HTR-8/SVneo (cell line): ENCODE results near the gene FBXW4.
A peak's percentile ranks its signal among the peaks of the same experiment; 100 is the strongest.
"Not testable (repeated sequence)": the region's sequence is repeated elsewhere in the genome, so short reads cannot be mapped to it uniquely, and the experiment has no call there.

Experiments
- DNase-seq: peaks from one replicate; pipeline ENCODE4 v3.0.0; 2011; ENCODE audit warnings: low spot score, mixed read lengths; ENCODE audit not compliant: insufficient read length
- FAIRE-seq: peaks from 2 replicates; lab custom pipeline; 2011; peaks lifted over from hg19 to GRCh38; lab: Jason Lieb, UNC

FBXW4 gene

DNA sequence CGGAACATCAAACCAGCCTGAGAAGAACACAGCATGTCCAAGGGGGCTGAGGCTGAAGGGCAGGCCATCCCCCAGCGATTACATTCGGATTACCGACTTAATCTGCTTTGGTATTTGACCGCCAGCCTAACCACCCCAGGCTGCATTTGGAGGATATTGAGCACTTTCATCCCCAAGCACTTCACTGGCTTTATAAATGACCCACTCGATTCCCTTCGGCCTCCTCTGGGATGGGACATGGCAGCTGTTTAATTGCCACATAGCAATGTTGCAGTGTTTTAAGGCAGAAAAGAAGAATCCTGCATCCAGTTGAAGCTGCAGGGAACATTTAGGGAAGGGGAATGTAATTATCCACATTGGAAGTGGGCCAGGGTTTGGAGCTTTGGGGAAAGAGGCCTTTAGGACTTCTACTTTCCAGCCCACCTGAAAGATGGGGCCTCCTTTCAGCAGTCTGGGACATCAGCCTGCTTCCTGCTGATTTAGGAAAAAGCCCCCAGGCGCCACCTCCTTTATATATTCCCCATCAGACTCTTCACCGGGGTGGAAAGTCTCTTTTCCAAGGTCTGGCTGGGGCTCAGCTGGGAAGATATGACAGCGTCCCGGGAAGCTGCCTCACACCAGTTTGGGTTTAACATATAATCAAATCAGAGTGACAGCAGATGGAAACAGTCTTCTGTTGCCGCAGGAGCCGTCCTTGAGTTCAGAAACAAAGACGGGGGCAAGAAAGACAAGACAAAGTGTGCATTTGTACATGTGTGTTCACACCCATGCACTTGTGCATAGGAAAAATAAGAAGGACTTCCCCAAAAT is 97.7 kb downstream of the FBXW4 start:
- FAIRE-seq (no peak), DNase-seq (no peak)

DNA sequence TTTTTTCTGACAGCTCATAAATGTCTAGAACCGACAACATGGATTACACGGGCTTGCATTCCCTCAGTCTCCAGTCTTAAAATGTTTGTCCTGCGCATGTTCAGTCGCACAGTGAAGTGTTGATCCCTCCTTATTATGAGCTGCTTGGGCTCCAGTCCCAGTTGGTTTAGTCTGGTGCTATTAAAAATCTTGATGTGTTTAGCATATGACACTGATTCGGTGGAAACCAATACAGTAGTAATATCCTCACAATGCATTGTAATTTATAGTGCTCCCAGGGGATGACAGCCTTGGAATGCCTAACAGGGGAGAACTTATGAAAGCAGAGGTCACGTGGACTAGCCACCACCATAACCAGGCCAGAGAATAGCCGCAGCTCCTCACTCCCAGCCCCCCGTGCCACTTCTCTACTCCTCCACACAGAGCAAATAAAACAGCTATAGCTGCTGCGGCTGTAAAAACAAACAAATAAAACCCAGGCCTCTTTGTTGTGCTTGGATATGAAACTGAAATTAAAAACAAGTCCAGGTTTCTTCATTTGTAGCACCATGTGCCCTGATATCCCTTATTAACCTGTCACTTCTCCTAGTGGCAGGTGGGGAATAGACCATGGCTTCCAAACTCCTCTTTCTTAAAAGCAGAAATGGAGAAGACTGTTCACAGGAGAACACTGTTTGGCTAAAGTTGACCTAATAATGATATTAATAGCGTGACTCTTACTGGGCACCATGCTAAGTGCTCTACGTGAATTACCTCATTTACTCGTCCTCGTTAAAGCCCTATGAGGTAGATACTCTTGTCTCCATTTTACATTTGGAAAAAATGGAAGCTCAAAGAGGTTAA is 99.2 kb downstream of the FBXW4 start:
- no peak for FAIRE-seq
- no peak for DNase-seq

DNA sequence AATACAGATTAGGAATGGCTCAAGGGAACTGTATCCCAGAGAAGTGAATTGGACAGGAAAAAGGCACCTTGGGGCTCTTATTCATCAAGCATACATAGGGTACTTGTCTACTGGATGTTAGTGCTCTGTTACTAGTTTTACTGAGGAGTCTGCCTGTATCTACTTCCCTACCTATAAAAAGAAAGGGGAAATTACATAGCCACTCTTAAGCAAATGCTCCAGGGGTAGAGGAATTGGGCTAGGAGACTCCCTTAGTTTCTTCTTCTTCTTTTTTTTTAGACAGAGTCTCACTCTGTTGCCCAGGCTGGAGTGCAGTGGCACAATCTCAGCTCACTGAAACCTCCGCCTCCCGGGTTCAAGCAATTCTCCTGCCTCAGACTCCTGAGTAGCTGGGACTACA is 101.6 kb downstream of the FBXW4 start:
- FAIRE-seq, DNase-seq: not testable (repeated sequence)

DNA sequence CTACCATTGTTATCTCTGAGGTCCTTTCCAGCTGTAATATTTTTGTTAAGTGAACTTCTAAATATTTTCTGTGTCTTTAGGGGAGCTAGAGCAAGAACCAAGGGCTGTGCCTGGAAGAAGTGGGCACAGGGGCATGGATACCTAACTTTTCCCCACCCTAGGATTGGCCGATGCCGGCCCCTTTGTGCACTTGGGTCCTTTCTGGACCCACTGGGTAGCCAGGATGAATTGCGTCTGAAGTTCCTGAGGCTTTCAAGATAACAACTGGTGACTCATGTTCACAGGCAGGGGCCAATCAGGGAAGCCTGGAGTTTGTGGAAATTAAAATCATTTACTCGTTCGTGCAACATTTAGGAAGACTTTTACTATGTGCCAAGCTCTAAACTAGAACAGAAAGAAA is 106.1 kb downstream of the FBXW4 start:
- FAIRE-seq (no peak), DNase-seq (no peak)

DNA sequence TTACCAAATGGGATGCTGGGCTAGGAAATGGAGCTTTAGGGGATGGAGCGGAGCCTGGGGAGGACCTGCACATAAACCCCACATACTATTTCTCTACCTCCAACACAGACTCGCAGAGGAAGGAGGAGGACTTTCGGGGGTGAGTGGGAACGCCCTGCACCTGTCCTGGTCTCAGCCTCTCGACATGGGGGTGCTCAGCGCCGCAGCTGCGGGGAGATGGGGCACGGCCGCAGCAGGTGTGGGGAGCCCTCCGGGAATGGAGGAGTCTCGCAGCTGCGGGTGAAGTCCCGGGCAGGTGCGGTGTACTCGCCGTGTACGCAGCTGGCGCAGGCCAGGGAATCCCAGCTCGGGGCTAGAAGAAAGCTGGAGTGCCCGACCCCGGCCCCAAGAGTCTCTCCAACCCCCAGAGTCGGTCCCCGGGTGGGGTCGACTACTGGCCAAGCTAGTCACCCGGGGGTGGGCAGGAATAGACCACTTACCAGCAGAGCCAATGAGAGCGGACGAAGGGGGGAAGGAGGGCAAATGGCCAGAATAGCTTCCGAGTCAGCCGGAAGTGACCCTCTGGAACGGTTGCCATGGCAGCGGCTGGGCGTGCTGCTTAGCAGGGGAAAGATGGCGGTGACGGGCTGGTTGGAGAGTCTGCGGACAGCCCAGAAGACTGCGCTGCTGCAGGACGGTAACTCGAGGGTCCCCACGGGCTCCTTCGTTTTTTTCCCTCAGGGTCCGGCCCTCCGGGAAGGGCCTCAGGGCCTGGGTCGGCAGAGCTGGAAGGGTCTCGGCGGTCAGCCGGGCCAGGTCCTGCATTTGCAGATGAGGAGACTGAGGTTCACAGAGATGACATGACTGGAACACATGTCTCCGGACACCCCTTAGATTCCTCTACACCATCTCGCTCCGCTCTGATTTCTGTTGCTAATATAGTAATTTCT is 107.0 kb downstream of the FBXW4 start, which contains the start of the genes DPCD and POLL:
DPCD (plus strand) TSS at position 597 of the 929 bp plus-strand sequence; CDS start at position 613, 16 bp downstream.
POLL (minus strand) TSS at position 533 of the 929 bp plus-strand sequence. CDS start 897 bp downstream, outside the sequence.
- peak; percentile 97 for DNase-seq
- FAIRE-seq = peak; percentile 96

DNA sequence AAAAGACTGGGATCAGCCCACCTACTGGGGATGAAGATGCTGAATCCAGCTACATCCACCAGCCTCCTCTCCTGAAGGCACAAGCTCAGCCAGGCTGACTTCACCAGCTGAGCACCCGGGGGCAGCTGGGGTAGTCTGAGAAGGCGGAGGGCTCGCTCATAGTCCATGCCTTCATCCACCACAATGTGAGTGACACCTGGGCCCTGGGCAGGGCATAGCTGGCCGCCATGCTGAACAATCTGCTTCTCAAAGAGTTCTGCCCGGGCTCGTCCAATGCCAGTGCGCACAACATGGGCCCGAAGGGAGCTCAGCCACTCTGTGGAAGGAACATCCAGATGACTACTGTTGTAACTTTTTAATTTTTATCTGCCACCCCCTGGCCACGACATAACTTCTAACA is 109.1 kb downstream of the FBXW4 start:
- DNase-seq (no peak), FAIRE-seq (no peak)

DNA sequence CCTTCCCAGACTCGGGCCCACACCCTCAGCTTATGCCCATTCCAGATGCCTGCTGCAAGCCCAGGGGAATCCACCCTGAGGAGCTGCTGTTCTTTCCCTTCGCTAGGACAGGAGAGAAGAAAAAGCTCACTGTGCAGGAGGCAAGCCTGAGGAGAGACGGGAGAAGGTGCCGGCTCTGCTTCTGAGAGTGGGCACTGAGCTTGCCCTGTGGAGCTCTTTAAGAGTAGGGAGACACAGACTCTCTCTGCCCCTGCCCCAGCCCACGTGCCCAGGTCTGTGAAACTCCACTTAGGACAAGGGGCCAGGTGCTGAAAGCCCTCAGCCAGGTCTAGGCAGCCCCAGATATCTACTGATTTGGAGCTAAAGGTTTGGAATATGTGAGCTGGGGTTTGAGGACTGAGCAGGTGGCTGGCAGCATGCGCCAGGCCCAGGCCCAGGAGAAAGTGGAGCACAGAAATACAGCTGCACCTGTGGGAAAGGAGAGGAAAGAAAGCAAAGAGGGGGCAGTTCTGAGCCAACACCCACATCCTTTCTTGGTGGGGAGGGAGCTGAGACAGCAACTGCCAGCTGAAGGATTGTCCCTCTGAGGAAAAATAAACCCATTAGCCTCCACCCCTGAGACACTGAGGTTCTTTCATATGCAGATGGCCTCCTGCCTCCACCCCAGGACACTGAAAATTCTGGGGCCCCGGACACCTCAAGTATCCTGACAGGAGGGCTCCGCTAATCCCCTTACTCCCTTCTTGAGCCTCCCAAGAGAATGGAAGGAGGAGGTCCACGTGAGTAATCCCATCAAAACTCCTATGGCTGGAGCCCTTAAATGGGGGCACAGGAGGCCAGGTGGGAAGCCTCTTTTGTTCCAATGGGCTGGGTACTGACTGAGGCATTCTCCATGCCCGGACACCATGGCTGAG is 114.2 kb downstream of the FBXW4 start:
- no peak for FAIRE-seq

DNA sequence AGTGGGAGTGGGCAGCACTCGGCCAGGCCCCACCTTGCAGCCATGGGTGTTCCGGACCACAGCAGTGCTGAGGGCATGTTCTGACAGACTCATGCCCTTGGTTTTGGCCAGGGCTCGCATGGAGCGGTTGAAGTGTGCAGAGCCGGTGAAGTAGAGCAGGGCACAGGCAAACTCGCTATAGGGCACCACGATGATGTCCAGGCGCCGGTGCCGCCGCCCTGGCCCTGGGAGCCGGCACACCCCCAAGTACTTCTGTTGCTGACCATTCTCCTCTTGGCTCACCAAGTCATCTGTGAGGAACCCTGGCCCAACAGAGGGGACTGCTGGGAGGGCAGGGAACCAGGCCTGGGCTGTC is 115.5 kb downstream of the FBXW4 start:
- no peak for DNase-seq
- no peak for FAIRE-seq

More for the DNA sequence above, 114.2 kb downstream of the FBXW4 start:
- no peak for DNase-seq

DNA sequence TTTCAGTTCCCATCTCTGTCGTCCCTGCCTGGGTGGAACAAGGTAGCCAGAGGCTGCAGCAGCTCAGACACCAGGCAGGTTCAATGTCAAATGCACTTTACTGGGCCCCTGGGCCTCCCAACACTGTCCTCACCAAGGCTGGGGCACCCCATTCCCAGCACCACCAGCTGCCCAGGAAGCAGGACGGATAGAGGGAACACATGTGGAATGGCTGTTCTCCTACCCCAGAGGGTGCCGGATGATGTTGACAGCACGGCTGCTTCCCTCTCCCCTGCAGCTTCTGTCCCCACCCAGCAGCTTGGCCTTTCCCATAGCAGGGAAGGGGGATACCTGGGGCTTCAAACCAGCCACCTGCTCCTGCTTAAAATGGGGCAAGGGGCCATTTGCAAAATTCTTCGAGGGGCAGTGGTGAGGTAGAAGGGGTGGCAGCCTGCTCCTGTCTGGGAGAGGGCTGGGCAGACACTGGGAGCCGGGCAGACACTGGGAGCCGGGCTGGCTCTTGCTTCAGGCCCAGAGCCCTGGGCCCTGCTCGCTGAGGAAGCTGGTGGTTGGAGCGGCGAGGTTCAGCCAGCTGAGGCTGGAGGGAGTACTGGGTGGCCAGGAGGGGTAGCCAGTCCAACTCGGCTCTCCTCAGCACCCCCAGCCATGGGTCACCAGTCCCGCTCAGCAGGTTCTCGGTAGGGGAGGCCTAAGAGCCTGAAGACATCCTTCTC is 116.0 kb downstream of the FBXW4 start:
- peak; percentile 9 for FAIRE-seq
- no peak for DNase-seq

DNA sequence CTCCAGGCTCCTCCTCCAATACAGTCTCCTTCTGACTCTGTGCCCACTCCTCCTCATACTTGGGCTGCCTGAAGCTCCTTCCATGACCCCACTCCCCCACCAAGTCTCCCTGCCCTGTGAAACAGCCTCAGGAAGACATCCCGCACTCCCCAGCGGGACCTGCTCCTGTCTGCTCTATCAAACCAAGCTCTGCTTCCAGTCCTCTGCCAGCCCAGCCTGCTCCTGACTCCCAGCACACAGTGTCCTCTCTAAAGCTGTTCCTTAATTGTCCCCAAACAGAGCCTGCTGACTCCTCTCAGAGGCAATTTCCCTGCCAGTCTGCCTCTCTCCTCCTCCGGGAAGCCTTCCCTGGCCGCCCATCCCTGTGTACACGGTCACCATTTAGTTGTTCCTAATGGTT is 116.8 kb downstream of the FBXW4 start:
- no peak for FAIRE-seq

DNA sequence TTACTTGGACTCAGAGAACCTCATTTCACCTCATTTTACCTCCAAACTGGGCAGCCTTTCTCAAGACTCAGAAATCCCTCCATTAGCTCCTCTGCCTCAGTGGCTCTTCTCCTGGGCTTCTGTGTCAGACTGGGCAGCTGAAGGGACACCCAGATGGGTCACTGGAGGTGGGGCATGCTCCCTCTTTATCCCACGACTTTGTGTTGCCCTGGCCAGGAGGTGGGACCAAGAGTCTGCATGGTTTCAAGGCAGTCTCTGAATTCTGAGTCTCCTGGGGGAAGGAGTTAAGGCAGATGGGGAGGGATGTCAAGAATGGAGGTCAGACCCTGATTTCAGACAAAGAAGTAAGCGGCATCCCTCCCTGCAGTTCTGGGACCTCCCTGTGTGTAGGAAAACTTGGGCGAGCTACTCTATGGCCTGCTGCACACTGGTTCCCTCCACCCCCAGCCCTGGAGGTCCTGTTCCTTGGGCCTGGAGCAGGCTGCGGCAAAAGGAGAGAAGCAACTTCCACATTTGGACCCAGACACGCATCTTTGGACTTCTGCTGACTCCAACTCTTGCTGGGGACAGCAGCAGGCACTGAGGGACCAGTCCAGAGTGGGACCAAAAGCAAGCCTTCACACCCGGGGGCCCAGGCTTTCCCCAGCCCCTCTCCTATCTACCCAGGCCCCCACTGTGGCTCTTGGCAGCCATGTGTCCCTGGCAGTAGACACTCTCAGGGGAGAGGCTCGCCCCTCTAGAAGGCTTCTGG is 117.7 kb downstream of the FBXW4 start:
- no peak for DNase-seq
- no peak for FAIRE-seq

More for the DNA sequence above, 116.8 kb downstream of the FBXW4 start:
- no peak for DNase-seq

DNA sequence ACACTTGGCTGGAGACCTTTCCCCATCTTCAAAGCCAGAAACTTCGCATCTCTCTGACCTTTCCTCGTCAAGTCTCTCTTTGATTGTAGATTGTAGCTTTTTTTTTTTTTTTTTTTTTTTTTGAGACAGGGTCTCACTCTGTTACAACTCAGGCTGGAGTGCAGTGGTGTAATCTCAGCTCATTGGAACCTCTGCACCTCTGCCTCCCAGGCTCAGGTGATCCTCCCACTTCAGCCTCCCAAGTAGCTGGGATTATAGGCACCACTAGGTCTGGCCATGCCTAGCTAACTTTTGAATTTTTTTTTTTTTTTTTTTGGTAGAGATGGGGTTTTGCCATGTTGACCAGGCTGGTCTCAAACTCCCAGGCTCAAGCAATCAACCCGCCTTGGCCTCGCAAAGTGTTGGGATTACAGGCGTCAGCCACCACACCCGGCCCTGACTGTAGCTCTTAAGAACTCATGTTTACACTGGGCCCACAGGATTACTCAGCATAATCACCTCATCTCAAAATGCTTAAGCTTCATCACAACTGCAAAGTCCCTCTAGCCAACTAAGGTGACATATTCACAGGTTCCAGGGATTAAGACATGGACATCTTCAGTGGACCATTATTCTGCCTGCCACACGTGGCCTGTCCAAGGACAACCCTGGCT is 118.6 kb downstream of the FBXW4 start:
- FAIRE-seq (no peak), DNase-seq (no peak)

DNA sequence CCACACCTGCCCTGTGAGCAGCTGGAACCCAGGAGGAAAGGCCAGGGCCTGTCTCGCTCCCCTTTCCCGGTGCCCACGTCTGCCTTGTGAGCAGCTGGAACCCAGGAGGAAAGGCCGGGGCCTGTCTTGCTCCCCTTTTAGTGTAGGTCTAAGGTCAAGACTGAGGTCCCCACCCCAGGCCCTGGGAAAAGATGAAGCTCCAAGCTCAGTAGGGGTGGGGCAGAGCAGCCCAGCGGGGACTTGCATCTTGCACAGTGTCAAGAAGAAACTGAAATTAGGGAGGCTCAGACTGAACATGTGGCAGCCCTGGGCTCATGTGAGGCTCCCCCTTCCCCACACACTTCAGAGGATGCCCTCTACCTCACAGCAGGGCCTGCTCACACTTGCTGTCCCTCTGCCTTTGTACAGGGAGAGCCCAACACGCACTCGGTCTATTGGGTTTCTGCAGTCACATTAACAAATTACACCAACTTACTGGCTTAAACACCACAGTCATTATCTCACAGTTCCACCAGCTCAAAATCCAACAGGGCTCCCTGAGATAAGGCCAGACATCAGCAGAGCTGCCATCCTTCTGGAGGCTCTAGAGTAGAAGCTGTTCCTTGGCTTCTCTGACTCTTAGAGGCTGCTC is 119.3 kb downstream of the FBXW4 start:
- FAIRE-seq = no peak
- DNase-seq = no peak

DNA sequence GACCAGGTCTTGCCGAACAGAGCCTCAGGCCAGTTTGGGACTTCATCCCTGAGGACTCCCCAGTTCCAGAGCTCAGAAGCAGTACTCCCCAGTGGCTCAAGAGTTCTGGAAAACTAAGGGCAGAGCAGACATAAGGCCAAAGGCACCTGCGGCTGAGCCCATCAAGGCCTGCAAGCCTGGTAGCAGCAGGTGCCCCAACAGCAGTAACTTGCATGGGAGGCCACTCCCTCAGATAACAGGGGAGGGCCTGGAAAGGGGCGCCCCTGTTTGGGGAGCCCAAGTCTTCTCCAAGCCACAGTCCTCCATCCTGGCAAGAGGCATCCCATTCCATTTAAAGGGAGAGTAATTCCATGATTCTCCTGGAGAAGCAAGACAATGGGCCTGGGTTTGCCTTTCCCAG is 119.9 kb downstream of the FBXW4 start:
- DNase-seq (no peak), FAIRE-seq (no peak)

DNA sequence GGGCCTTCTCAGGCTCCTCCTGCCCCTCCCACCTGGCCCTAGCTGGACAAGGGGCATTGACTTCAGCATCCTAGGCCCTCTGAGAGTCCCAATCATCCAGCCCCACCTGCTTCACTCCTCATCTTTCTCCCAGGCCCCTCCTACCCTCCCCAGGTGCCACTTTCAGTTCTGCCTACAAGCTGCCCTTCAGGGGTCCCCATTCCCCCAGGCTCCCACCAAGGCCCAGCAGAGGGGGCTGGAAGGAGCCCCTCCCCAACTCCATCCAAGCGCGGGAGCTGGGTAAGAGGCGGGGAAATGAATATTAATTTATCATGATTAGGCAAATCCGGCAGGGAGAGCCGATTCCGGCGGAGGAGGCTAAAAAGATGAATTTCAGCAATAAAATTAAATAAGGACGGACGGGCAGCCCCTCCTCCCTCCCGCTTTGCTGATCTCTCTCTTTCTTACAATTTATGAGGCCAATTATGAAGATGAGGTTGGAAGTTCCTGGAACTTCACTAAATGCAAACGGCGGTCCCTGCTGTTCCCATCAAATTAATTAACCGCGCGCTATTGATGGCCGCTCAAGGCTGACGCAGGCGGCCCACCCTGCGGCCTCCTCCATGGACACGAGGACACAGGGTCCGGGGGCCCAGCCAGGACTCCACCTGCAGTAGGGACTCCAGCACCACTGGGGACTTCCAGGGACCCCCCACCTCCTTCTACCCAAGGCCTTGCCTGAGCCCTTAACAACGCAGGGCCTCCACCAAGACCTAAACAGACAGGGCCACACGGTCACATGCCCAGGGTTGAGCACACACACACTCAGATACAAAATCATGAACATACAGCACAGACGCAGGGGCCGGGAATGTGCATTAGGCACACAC is 120.9 kb downstream of the FBXW4 start:
- DNase-seq = no peak
- no peak for FAIRE-seq

DNA sequence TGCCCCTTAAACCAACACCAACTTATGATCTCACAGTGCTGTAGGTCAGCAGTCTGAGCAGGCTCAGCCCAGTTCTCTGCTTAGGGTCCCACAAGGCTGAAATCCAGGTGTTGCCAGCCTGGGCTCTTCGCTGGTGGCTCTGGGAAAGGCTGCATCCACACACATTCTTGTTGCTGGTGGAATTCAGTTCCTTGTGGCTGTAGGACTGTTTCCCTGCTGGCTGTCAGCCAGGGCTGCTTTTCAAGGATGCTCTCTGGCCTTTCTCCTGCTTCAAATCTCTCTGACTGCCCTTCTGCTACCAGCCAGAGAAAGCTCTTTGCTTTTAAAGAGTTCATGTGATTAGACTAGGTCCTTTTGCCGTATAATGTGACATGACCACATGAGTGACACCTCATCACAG is 122.2 kb downstream of the FBXW4 start:
- DNase-seq (no peak), FAIRE-seq (no peak)
